MM.1S (cell line): ENCODE measurements around the gene HP1BP3.

Experiments
- DNase-seq: peaks from one replicate; pipeline ENCODE4 v3.0.0-alpha.2; 2015
- H2AFZ ChIP-seq: fragments of 300-600 bp; sonication (generic); 2 replicates; pipeline ENCODE4 v1.6.0; 2016; ENCODE audit warnings: antibody characterized with exemption, low read length
- H3F3A ChIP-seq: fragments of 300-600 bp; sonication (generic); 2 replicates; pipeline ENCODE4 v1.6.1; 2016; ENCODE audit warnings: mild to moderate bottlenecking, antibody characterized with exemption, low read length, moderate library complexity, mixed read lengths; ENCODE audit not compliant: insufficient read depth
- H3K27ac ChIP-seq: fragments of 300-600 bp; sonication (generic); 2 replicates; pipeline ENCODE4 v1.5.1; 2016; ENCODE audit warnings: mild to moderate bottlenecking, low read length
- H3K27me3 ChIP-seq: fragments of 300-600 bp; sonication (generic); replicated peaks from 2 replicates; pipeline ENCODE4 v1.6.0; 2016; ENCODE audit warnings: low read length; ENCODE audit not compliant: insufficient read depth
- H3K36me3 ChIP-seq: fragments of 300-600 bp; sonication (generic); replicated peaks from 2 replicates; pipeline ENCODE4 v1.6.1; 2016; ENCODE audit warnings: mild to moderate bottlenecking, low read length, mixed read lengths; ENCODE audit not compliant: insufficient read depth
- H3K4me1 ChIP-seq: fragments of 300-600 bp; sonication (generic); 2 replicates; pipeline ENCODE4 v1.6.1; 2016; ENCODE audit warnings: low read length, mixed read lengths
- H3K4me2 ChIP-seq: fragments of 300-600 bp; sonication (generic); 2 replicates; pipeline ENCODE4 v1.6.0; 2016; ENCODE audit warnings: low read depth, low read length
- H3K4me3 ChIP-seq: fragments of 300-600 bp; sonication (generic); 2 replicates; pipeline ENCODE4 v1.5.1; 2016; ENCODE audit warnings: low read length, mixed read lengths
- H3K79me2 ChIP-seq: fragments of 300-600 bp; sonication (generic); 2 replicates; pipeline ENCODE4 v1.6.1; 2016; ENCODE audit warnings: mixed run types, low read length, mixed read lengths
- H3K9ac ChIP-seq: fragments of 300-600 bp; sonication (generic); 2 replicates; pipeline ENCODE4 v1.6.1; 2016; ENCODE audit warnings: low read length, mixed read lengths
- H3K9me2 ChIP-seq: fragments of 300-600 bp; sonication (generic); replicated peaks from 2 replicates; pipeline ENCODE4 v1.6.1; 2016; ENCODE audit warnings: mild to moderate bottlenecking, low read length, mixed read lengths; ENCODE audit not compliant: insufficient read depth
- H3K9me3 ChIP-seq: fragments of 300-600 bp; sonication (generic); replicated peaks from 2 replicates; pipeline ENCODE4 v1.6.1; 2016; ENCODE audit warnings: mild to moderate bottlenecking, low read length, mixed read lengths; ENCODE audit not compliant: insufficient read depth
- H4K20me1 ChIP-seq: fragments of 300-600 bp; sonication (generic); 2 replicates; pipeline ENCODE4 v1.6.1; 2016; ENCODE audit warnings: mild to moderate bottlenecking, low read length, moderate library complexity, mixed read lengths; ENCODE audit not compliant: insufficient read depth
- EZH2 ChIP-seq: fragments of 300-600 bp; sonication (generic); optimal IDR thresholded peaks from 2 replicates; pipeline ENCODE3; 2017; ENCODE audit warnings: low read depth, mild to moderate bottlenecking, antibody characterized with exemption, low read length, mixed read lengths
- EZH2phosphoT487 ChIP-seq: fragments of 300-600 bp; sonication (generic); IDR thresholded peaks from 2 replicates; pipeline ENCODE4 v1.6.1; 2018; ENCODE audit warnings: antibody characterized with exemption, low read length
- TF ChIP-seq, protein P1 (sequence below): fragments of 300-600 bp; sonication (generic); IDR thresholded peaks from 2 replicates; pipeline ENCODE4 v1.5.1; 2016; ENCODE audit warnings: antibody characterized with exemption, low read length, mixed read lengths

The HP1BP3 gene

DNA sequence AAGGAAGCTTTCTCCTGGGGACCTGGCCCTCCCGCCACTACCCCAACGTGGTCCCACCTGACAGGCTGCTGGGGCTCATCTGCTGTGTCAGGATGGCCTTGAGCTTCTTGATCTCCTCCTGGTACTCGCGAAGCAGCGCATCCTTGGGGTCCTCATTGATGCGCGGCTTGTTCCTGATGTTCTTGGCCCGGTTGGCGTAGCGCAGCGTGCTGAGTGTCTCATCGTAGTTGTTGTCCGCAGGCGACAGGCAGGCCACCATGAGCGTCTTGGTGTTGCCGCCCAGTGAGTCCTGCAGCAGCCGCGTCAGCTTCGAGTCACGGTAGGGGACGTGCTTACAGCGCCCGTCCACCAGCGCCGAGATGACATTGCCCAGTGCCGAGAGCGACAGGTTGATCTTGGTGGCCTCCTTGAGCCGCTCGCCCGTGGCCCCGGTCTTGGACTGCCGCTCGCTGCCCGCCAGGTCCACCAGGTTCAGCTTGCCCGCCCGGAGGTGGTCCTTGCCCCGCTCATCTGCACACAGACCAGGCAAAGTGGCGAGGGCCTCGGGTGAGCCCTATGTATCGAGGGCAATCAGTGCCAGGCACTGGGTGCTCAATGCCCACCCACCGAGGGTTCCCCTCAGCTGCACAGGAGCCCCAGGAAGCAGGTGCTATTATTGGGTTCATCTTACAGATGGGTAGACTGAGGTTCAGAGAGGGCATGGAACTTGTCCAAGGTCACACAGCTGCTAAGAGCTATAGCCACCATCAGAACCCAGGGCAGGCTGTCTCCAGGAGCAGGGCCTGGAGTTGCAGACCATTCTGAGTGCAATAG lies 82.5 kb downstream of the HP1BP3 start:
- Histone ChIP-seq H3K27me3 (peaks cover 73% of the 10 kb centered on the region), H3F3A (no peaks in the 10 kb centered on the region), H3K4me3 (no peak overlapping the region), H3K4me2 (no peak overlapping the region), H3K79me2 (no peaks in the 10 kb centered on the region), H3K36me3 (no peaks in the 10 kb centered on the region), H3K9ac (no peak overlapping the region), H4K20me1 (no peaks in the 10 kb centered on the region), H3K9me2 (no peaks in the 10 kb centered on the region), H3K9me3 (no peaks in the 10 kb centered on the region), H3K4me1 (no peaks in the 10 kb centered on the region), H2AFZ (no peak overlapping the region), H3K27ac (no peak overlapping the region)
- TF ChIP-seq, protein P1, sequence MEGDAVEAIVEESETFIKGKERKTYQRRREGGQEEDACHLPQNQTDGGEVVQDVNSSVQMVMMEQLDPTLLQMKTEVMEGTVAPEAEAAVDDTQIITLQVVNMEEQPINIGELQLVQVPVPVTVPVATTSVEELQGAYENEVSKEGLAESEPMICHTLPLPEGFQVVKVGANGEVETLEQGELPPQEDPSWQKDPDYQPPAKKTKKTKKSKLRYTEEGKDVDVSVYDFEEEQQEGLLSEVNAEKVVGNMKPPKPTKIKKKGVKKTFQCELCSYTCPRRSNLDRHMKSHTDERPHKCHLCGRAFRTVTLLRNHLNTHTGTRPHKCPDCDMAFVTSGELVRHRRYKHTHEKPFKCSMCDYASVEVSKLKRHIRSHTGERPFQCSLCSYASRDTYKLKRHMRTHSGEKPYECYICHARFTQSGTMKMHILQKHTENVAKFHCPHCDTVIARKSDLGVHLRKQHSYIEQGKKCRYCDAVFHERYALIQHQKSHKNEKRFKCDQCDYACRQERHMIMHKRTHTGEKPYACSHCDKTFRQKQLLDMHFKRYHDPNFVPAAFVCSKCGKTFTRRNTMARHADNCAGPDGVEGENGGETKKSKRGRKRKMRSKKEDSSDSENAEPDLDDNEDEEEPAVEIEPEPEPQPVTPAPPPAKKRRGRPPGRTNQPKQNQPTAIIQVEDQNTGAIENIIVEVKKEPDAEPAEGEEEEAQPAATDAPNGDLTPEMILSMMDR = no peak
- no peak for TF ChIP-seq EZH2phosphoT487
- TF ChIP-seq EZH2 = no peak
- DNase-seq = no peak

DNA sequence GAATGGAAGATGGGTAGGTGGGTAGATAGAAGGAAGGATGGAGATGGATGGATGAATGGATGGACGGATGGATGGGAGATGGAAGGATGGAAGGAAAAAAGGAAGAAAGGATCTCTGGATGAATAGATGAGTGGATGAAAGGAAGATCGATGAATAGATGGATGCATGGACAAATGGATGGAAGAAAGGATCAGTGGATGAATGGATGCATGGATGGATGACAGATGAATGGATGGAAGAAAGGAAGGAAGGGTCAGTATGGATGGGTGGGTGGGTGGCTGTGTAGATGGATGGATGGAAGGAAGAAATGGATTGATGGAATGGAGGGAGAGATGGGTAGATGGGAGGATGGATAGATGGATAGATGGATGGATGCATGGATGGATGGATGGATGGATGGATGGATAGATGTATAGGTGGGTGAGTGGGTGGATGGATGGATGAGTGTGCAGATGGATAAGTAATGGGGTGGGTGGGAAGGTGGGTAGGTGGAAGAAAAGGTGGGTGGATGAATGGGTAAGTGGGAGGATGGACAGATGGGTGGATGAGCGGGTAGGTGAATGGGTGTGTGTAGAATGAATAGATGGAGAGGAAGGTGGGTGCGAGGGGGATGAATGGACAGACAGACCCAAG lies 83.9 kb downstream of the HP1BP3 start:
- TF ChIP-seq, protein P1 = no peak
- TF ChIP-seq EZH2phosphoT487 (no peak), EZH2 (no peak)
- H3K27me3 ChIP-seq = peaks cover 71% of the 10 kb centered on the region
- no peak for DNase-seq
- no peaks in the 10 kb centered on the region for H3K9me3 ChIP-seq
- H3K4me2 ChIP-seq = no peak overlapping the region
- H3K4me3 ChIP-seq = no peak overlapping the region
- H2AFZ ChIP-seq = no peak overlapping the region
- no peaks in the 10 kb centered on the region for H3F3A ChIP-seq
- no peaks in the 10 kb centered on the region for H3K4me1 ChIP-seq
- H4K20me1 ChIP-seq = no peaks in the 10 kb centered on the region
- no peak overlapping the region for H3K9ac ChIP-seq
- H3K27ac ChIP-seq = no peak overlapping the region
- no peaks in the 10 kb centered on the region for H3K9me2 ChIP-seq
- H3K79me2 ChIP-seq = no peaks in the 10 kb centered on the region
- H3K36me3 ChIP-seq = no peaks in the 10 kb centered on the region

DNA sequence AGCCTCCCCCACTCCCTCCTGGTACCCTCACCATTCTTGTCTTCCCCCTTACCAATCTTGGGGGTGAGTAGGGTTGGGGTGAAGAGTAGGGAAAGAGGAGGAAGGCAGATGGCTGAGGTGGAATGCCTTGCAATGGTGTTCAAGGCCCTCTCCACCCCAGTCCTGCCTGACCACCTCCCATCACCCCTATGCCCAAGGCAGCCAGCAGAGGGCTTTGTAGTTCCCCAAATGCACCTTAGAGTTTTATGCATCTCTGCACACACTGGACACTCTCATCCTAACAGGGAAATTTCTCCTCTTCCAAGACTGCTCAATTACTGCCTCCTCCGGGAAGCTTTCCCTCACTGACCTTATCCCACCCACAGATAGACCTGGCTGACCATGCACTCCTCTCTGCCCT lies 84.7 kb downstream of the HP1BP3 start:
- Histone ChIP-seq H3K79me2 (no peaks in the 10 kb centered on the region), H3K9me3 (no peaks in the 10 kb centered on the region), H3K27ac (no peak overlapping the region), H3K9me2 (no peaks in the 10 kb centered on the region), H3K36me3 (no peaks in the 10 kb centered on the region), H3K27me3 (peaks cover 74% of the 10 kb centered on the region), H4K20me1 (no peaks in the 10 kb centered on the region), H3K4me3 (no peak overlapping the region), H3K4me2 (no peak overlapping the region), H2AFZ (no peak overlapping the region), H3K9ac (no peak overlapping the region), H3F3A (no peaks in the 10 kb centered on the region), H3K4me1 (no peaks in the 10 kb centered on the region)
- DNase-seq = no peak
- TF ChIP-seq EZH2phosphoT487 = no peak
- TF ChIP-seq, protein P1 = peak; percentile 17; the same call in 1 of the 2 replicates
